HG03354 (cell line): Measurements from ENCODE around the gene ATP7A.
A peak's percentile ranks its signal among the peaks of the same experiment; 100 is the strongest.
"Not testable (repeated sequence)": the region's sequence is repeated elsewhere in the genome, so short reads cannot be mapped to it uniquely, and the experiment has no call there.

Experiments used
- ATAC-seq: cut with Tn5 transposase; IDR thresholded peaks from one replicate; pipeline ENCODE4 v1.9.1; 2021; ENCODE audit warnings: mild to moderate bottlenecking; ENCODE audit not compliant: unreplicated experiment, poor library complexity, severe bottlenecking

ATP7A gene

GRCh38 chrX:78024349-78025059, 114.0 kb downstream of the ATP7A start:
- ATAC-seq = peak; percentile 61

- no peak for ATAC-seq
Measured at GRCh38 chrX:78027798-78028197, 117.3 kb downstream of the ATP7A start.

- ATAC-seq = no peak
Measured at GRCh38 chrX:78029663-78030062, 119.2 kb downstream of the ATP7A start.

- no peak for ATAC-seq
Measured at GRCh38 chrX:78035061-78035460, 124.6 kb downstream of the ATP7A start.

- ATAC-seq = no peak
Measured at GRCh38 chrX:78037881-78038280, 127.4 kb downstream of the ATP7A start.

- no peak for ATAC-seq
Measured at GRCh38 chrX:78042601-78043000, 132.1 kb downstream of the ATP7A start.

- ATAC-seq = no peak
Measured at GRCh38 chrX:78046362-78046761, 135.9 kb downstream of the ATP7A start.

GRCh38 chrX:78048052-78048451, 137.6 kb downstream of the ATP7A start:
- ATAC-seq = no peak

GRCh38 chrX:78063687-78064086, 153.2 kb downstream of the ATP7A start:
- no peak for ATAC-seq

GRCh38 chrX:78064152-78064551, 153.7 kb downstream of the ATP7A start:
- no peak for ATAC-seq

- peak; percentile 90 for ATAC-seq
Measured at GRCh38 chrX:78064698-78065601, 154.5 kb downstream of the ATP7A start.

GRCh38 chrX:78066110-78066509, 155.6 kb downstream of the ATP7A start:
- ATAC-seq = no peak

- no peak for ATAC-seq
Measured at GRCh38 chrX:78071331-78071730, 160.8 kb downstream of the ATP7A start.

- ATAC-seq = not testable (repeated sequence)
Measured at GRCh38 chrX:78073147-78074077, 162.9 kb downstream of the ATP7A start.

- peak; percentile 67 for ATAC-seq
Measured at GRCh38 chrX:78074088-78074487, 163.6 kb downstream of the ATP7A start.

- ATAC-seq = no peak
Measured at GRCh38 chrX:78075787-78076389, 165.4 kb downstream of the ATP7A start.

- not testable (repeated sequence) for ATAC-seq
Measured at GRCh38 chrX:78081413-78081812, 170.9 kb downstream of the ATP7A start.

- peak; percentile 86 for ATAC-seq
Measured at GRCh38 chrX:78092296-78092695, 181.8 kb downstream of the ATP7A start.

GRCh38 chrX:78098108-78098507, 187.6 kb downstream of the ATP7A start:
- no peak for ATAC-seq
